AG08396 (cell line): ENCODE results near the gene PNO1.
A peak's percentile ranks its signal among the peaks of the same experiment; 100 is the strongest.
"Not testable (repeated sequence)": the region's sequence is repeated elsewhere in the genome, so short reads cannot be mapped to it uniquely, and the experiment has no call there.

Source experiments
- DNase-seq: peaks from one replicate; pipeline ENCODE4 v3.0.0; 2012; ENCODE audit warnings: low spot score, mixed read lengths

Gene PNO1

GRCh38 chr2:68157402-68158133 is at the start of gene PNO1:
PNO1 (plus strand) TSS chr2:68157888; CDS start chr2:68157935, 47 bp downstream.
- peak; percentile 96 for DNase-seq

- DNase-seq: no peak
These were observed 49.6 kb upstream of the PNO1 start for GRCh38 chr2:68108120-68108519.

- DNase-seq: no peak
These were observed 47.6 kb upstream of the PNO1 start for GRCh38 chr2:68110102-68110501.

- no peak for DNase-seq
These were observed 41.7 kb upstream of the PNO1 start for GRCh38 chr2:68115965-68116364.

- not testable (repeated sequence) for DNase-seq
These were observed 39.8 kb upstream of the PNO1 start for GRCh38 chr2:68117922-68118321.

GRCh38 chr2:68118816-68119215 is 38.9 kb upstream of the PNO1 start:
- DNase-seq: no peak

- DNase-seq: no peak
These were observed 38.2 kb upstream of the PNO1 start for GRCh38 chr2:68119504-68119903.

- DNase-seq: peak; percentile 80
These were observed 35.6 kb upstream of the PNO1 start for GRCh38 chr2:68121873-68122679.

- DNase-seq: no peak
These were observed 35.1 kb upstream of the PNO1 start for GRCh38 chr2:68122680-68122964.

- DNase-seq: peak; percentile 13
These were observed 33.4 kb upstream of the PNO1 start for GRCh38 chr2:68124321-68124720.

- no peak for DNase-seq
These were observed 31.9 kb upstream of the PNO1 start for GRCh38 chr2:68125821-68126220.

- DNase-seq: no peak
These were observed 31.1 kb upstream of the PNO1 start for GRCh38 chr2:68126561-68126960.

GRCh38 chr2:68127358-68128242 is 30.1 kb upstream of the PNO1 start:
- DNase-seq: no peak

GRCh38 chr2:68134120-68134519 is 23.6 kb upstream of the PNO1 start:
- DNase-seq: no peak

- DNase-seq: no peak
These were observed 23.1 kb upstream of the PNO1 start for GRCh38 chr2:68134554-68134953.

GRCh38 chr2:68135448-68136320 is 22.0 kb upstream of the PNO1 start:
- DNase-seq: no peak

- no peak for DNase-seq
These were observed 15.8 kb upstream of the PNO1 start for GRCh38 chr2:68141875-68142274.

- no peak for DNase-seq
These were observed 6.7 kb upstream of the PNO1 start for GRCh38 chr2:68151037-68151436.

GRCh38 chr2:68152681-68153347 is 4.9 kb upstream of the PNO1 start:
- no peak for DNase-seq

GRCh38 chr2:68155618-68156017 is 2.1 kb upstream of the PNO1 start:
- DNase-seq: no peak

- no peak for DNase-seq
These were observed 1.3 kb upstream of the PNO1 start for GRCh38 chr2:68156419-68156818.
